ENCODE data around the gene SLC10A7. TPM values are rescaled to one million over a fixed set of nuclear protein-coding genes. Genes with fewer than 3 reads are reported as not detected.

SLC10A7 gene
- total RNA-seq, 1 experiment from 2014 or later = 3.9 TPM

GRCh38 chr4:146333187-146333894 lies 188.4 kb downstream of the SLC10A7 start:
- Histone ChIP-seq H3K27ac (ENCODE audit: insufficient read length, low read depth, low read length) (no peak overlapping the region), H3K79me1 (ENCODE audit: insufficient read depth, low read depth, low read length, poor library complexity, severe bottlenecking) (no peaks in the 10 kb centered on the region), H2BK12ac (ENCODE audit: insufficient read length, low read depth, low read length) (no peak overlapping the region), H3K79me2 (ENCODE audit: insufficient read depth, low read length) (no peaks in the 10 kb centered on the region), H3K4me1 (ENCODE audit: insufficient read depth, low read length) (no peaks in the 10 kb centered on the region), H3K4me2 (ENCODE audit: insufficient read depth, insufficient read length, low read length) (no peak overlapping the region), H3K23ac (ENCODE audit: insufficient read length, low read depth, low read length) (no peak overlapping the region), H3T11ph (ENCODE audit: low read length) (no peak overlapping the region), H3K9ac (ENCODE audit: extremely low read depth, insufficient read length, low read length) (no peak overlapping the region), H3K27me3 (ENCODE audit: insufficient read depth, low read length) (no peaks in the 10 kb centered on the region), H4K5ac (ENCODE audit: insufficient read length, low read depth, low read length) (no peak overlapping the region), H3K23me2 (ENCODE audit: insufficient read length, low read depth, low read length, poor library complexity, severe bottlenecking) (no peaks in the 10 kb centered on the region), H4K20me1 (ENCODE audit: control insufficient read depth, insufficient read depth, insufficient read length) (no peaks in the 10 kb centered on the region), H3K18ac (ENCODE audit: insufficient read length, low read depth, low read length) (no peak overlapping the region), H2BK20ac (ENCODE audit: low read depth, low read length, poor library complexity, severe bottlenecking) (no peak overlapping the region), H2BK5ac (ENCODE audit: insufficient read length, low read length) (no peak overlapping the region), H3K4ac (ENCODE audit: low read depth, low read length) (no peak overlapping the region), H3K14ac (ENCODE audit: insufficient read depth, low read length) (no peak overlapping the region), H2AFZ (ENCODE audit: low read length) (no peak overlapping the region), H2AK5ac (ENCODE audit: insufficient read length, low read length) (no peak overlapping the region), H3K9me3 (ENCODE audit: control insufficient read depth, low read depth, low read length) (no peaks in the 10 kb centered on the region), H3K56ac (ENCODE audit: insufficient read length, low read depth, low read length) (no peak overlapping the region), H2BK15ac (ENCODE audit: low read depth, low read length) (no peak overlapping the region), H4K8ac (replicated peaks; ENCODE audit: insufficient read length, low read depth, low read length) (no peak overlapping the region), H4K91ac (ENCODE audit: insufficient read length, low read depth, low read length) (no peak overlapping the region), H2BK120ac (ENCODE audit: low read depth, low read length, poor library complexity, severe bottlenecking) (no peak overlapping the region)
- WGBS (ENCODE audit: extremely low coverage, insufficient read length, low lambda C conversion rate) = no CpG with 5 or more reads among the region's 4 CpGs
- no peaks in the 10 kb centered on the region for H3K9me3 Mint-ChIP-seq
- H3K27ac Mint-ChIP-seq = no peak overlapping the region
- no peak for TF ChIP-seq CTCF (conservative IDR thresholded peaks at IDR 0.05)
- no peaks in the 10 kb centered on the region for H3K27me3 Mint-ChIP-seq (ENCODE audit: low read depth)
- no peak overlapping the region for H3K4me3 Mint-ChIP-seq
- no peaks in the 10 kb centered on the region for H3K4me1 Mint-ChIP-seq
- no peak for DNase-seq
- H3K36me3 Mint-ChIP-seq (ENCODE audit: insufficient read depth in 1 of 3, low read depth in 3 of 3) = no peaks in the 10 kb centered on the region
